Retinal pigment epithelial cell (primary cell): ENCODE measurements around the gene ACOXL.

Experiments
- DNase-seq: peaks from one replicate; pipeline ENCODE4 v3.0.0-alpha.2; 2010; ENCODE audit warnings: low read depth
- H3K4me3 ChIP-seq: 2 replicates; pipeline ENCODE4 v1.5.1; 2011; ENCODE audit warnings: mild to moderate bottlenecking, low read length, control low read depth, moderate library complexity
- CTCF ChIP-seq: conservative IDR thresholded peaks from 2 replicates; pipeline ENCODE4 v1.5.1; 2011; ENCODE audit warnings: low read depth, low read length, control low read depth, inconsistent platforms

The ACOXL gene

GRCh38 chr2:111165084-111165483 lies 432.7 kb downstream of the ACOXL start:
- TF ChIP-seq CTCF = no peak
- H3K4me3 ChIP-seq = no peak overlapping the region
- no peak for DNase-seq

GRCh38 chr2:111166115-111166514 lies 433.7 kb downstream of the ACOXL start:
- no peak for TF ChIP-seq CTCF
- H3K4me3 ChIP-seq = no peak overlapping the region
- no peak for DNase-seq

GRCh38 chr2:111167076-111167862 lies 434.9 kb downstream of the ACOXL start:
- TF ChIP-seq CTCF = no peak
- H3K4me3 ChIP-seq = no peak overlapping the region
- no peak for DNase-seq

GRCh38 chr2:111167863-111168162 lies 435.4 kb downstream of the ACOXL start:
- no peak for TF ChIP-seq CTCF
- DNase-seq = no peak
- no peak overlapping the region for H3K4me3 ChIP-seq
